CD4-positive, alpha-beta T cell treated with Interleukin-6 for 4 hours (primary cell): ENCODE results near the gene HPGD.
"Not testable (repeated sequence)": the region's sequence is repeated elsewhere in the genome, so short reads cannot be mapped to it uniquely, and the experiment has no call there.

Experiments
- DNase-seq: peaks from one replicate; pipeline ENCODE4 v3.0.0-alpha.2; 2020; ENCODE audit warnings: mixed read lengths

The HPGD gene

GRCh38 chr4:174524242-174524641, 2.0 kb upstream of the HPGD start:
- DNase-seq = no peak

- DNase-seq = no peak
These were observed 871 bp upstream of the HPGD start for GRCh38 chr4:174523025-174523693.

- DNase-seq = peak; percentile 20
These were observed 497 bp downstream of the HPGD start for GRCh38 chr4:174521800-174522182.

- no peak for DNase-seq
These were observed 1.6 kb downstream of the HPGD start for GRCh38 chr4:174520660-174521059.

- no peak for DNase-seq
These were observed 4.5 kb downstream of the HPGD start for GRCh38 chr4:174517502-174518445.

GRCh38 chr4:174516794-174517193, 5.5 kb downstream of the HPGD start:
- no peak for DNase-seq

- no peak for DNase-seq
These were observed 5.9 kb downstream of the HPGD start for GRCh38 chr4:174516345-174516744.

GRCh38 chr4:174512745-174513144, 9.5 kb downstream of the HPGD start:
- DNase-seq = no peak

- no peak for DNase-seq
These were observed 16.4 kb downstream of the HPGD start for GRCh38 chr4:174505892-174506291.

- DNase-seq = no peak
These were observed 17.3 kb downstream of the HPGD start for GRCh38 chr4:174505007-174505406.

GRCh38 chr4:174503079-174503715, 19.1 kb downstream of the HPGD start:
- no peak for DNase-seq

GRCh38 chr4:174496631-174497432, 25.5 kb downstream of the HPGD start:
- DNase-seq = no peak

GRCh38 chr4:174495626-174496025, 26.7 kb downstream of the HPGD start:
- DNase-seq = no peak

- DNase-seq = no peak
These were observed 27.6 kb downstream of the HPGD start for GRCh38 chr4:174494726-174495125.

GRCh38 chr4:174494146-174494545, 28.1 kb downstream of the HPGD start:
- no peak for DNase-seq

GRCh38 chr4:174490451-174490961, 31.8 kb downstream of the HPGD start:
- no peak for DNase-seq

- not testable (repeated sequence) for DNase-seq
These were observed 33.9 kb downstream of the HPGD start for GRCh38 chr4:174488368-174488767.

- DNase-seq = no peak
These were observed 37.3 kb downstream of the HPGD start for GRCh38 chr4:174485025-174485424.

GRCh38 chr4:174483792-174484191, 38.5 kb downstream of the HPGD start:
- no peak for DNase-seq

- DNase-seq = no peak
These were observed 43.1 kb downstream of the HPGD start for GRCh38 chr4:174479140-174479539.

GRCh38 chr4:174475528-174475927, 46.8 kb downstream of the HPGD start:
- DNase-seq = no peak

- DNase-seq = no peak
These were observed 47.7 kb downstream of the HPGD start for GRCh38 chr4:174474457-174475075.
